Suprapubic skin (tissue), 4 donors: ENCODE data around the gene UNC5B.

ENCODE experiments used
- EP300 ChIP-seq: sonication (generic); formaldehyde crosslinking; IDR thresholded peaks from one replicate; pipeline ENCODE4 v1.6.1; 2017; ENCODE audit warnings: antibody characterized with exemption
- POLR2A ChIP-seq, 2 donors: fragments of 450-650 bp; IDR thresholded peaks; one replicate each; pipeline ENCODE4 v1.6.1; 2017; ENCODE audit warnings: antibody characterized with exemption in 2 of 2, mild to moderate bottlenecking in 2 of 2, moderate library complexity in 2 of 2
- POLR2AphosphoS5 ChIP-seq, 3 donors: sonication (generic); formaldehyde crosslinking; IDR thresholded peaks; one replicate each; pipeline ENCODE4 v1.6.1; 2017; ENCODE audit warnings: antibody characterized with exemption in 3 of 3
- TF ChIP-seq, protein P1 (sequence below), 2 donors: fragments of 200-600 bp in 1 of 2; fragments of 450-650 bp in 1 of 2; sonication (generic) in 1 of 2; IDR thresholded peaks; one replicate each; pipeline ENCODE4 v1.5.1; 2016 to 2019; ENCODE audit warnings: antibody characterized with exemption in 2 of 2, mild to moderate bottlenecking in 1 of 2, moderate library complexity in 1 of 2

DNA sequence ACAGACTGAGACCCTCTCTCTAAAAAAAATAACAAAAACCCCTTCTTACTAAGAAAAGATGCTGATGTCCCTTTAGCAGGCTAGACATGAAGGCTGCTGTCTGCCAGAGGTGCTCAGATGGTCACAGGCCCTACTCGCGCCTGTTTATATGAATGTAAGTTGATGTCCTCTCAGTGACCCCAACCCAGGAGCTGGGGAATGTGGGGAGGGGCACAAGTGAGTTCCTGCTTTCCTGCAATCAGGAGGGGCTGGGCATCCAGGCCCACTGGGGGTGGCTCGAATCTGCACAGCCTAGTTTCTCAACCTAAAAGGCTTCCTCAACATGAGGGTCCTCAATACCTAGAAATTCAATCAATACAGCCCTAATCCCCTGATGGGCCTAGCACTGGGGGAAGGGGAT, 94.6 kb downstream of the UNC5B start:
- no peak for TF ChIP-seq POLR2A (IDR thresholded peaks at IDR 0.05)
- TF ChIP-seq, protein P1, sequence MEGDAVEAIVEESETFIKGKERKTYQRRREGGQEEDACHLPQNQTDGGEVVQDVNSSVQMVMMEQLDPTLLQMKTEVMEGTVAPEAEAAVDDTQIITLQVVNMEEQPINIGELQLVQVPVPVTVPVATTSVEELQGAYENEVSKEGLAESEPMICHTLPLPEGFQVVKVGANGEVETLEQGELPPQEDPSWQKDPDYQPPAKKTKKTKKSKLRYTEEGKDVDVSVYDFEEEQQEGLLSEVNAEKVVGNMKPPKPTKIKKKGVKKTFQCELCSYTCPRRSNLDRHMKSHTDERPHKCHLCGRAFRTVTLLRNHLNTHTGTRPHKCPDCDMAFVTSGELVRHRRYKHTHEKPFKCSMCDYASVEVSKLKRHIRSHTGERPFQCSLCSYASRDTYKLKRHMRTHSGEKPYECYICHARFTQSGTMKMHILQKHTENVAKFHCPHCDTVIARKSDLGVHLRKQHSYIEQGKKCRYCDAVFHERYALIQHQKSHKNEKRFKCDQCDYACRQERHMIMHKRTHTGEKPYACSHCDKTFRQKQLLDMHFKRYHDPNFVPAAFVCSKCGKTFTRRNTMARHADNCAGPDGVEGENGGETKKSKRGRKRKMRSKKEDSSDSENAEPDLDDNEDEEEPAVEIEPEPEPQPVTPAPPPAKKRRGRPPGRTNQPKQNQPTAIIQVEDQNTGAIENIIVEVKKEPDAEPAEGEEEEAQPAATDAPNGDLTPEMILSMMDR (IDR thresholded peaks at IDR 0.05): no peak
- no peak for TF ChIP-seq EP300
- no peak for TF ChIP-seq POLR2AphosphoS5 (IDR thresholded peaks at IDR 0.05)
